HG03097 (cell line): ENCODE results near the gene MROH8.
A peak's percentile ranks its signal among the peaks of the same experiment; 100 is the strongest.

Source experiments
- ATAC-seq: cut with Tn5 transposase; IDR thresholded peaks from one replicate; pipeline ENCODE4 v1.9.1; 2021; ENCODE audit not compliant: unreplicated experiment, low FRiP score

MROH8 gene

DNA sequence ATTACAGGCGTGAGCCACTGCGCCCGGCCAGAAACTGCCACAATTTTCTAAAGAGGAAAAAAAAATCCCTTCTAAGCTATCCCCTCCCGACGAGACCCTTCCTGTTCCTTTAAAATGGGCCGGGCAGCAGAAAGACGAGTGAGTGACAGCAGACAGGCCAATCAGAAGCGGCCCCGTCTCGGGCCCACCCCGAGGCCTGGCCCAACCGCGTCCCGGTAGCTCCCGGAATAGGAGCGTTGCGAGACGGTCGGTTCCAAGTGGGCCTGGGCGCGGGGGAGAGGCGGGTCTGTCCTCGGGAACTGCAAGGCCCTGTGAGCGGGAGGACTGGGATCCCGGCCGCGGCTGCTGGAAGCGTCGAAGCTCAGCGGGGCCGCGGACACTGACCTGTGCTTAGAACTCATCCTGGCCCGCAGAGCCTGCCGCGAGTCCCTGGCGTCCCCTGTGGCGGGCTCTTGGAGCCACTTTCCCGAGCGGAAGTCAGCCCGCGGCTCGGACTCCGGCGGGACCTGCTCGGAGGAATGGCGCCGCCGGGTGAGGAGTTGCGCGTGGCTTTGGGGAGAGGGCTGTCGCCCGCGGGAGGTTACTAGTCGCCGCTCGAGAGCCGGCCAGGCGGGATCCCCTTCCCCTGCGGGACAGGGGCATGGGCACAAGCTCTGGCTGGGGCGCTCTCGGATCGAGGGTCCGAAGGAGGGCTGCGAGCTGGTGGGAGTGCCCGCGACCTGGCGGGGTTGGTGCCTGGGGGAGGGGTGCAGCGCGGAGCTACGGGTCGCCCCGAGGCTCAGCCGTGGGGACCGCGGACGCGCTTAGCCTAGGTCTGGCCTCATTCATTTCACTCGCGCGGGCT is at the start of gene MROH8, which contains the start of gene RPN2:
Gene MROH8, minus strand, starts transcription at position 710 of the 844 bp plus-strand sequence.
Gene RPN2, plus strand, starts transcription at position 492 of the 844 bp plus-strand sequence. Its CDS starts 27 bp downstream, at position 519.
- peak; percentile 83 for ATAC-seq

DNA sequence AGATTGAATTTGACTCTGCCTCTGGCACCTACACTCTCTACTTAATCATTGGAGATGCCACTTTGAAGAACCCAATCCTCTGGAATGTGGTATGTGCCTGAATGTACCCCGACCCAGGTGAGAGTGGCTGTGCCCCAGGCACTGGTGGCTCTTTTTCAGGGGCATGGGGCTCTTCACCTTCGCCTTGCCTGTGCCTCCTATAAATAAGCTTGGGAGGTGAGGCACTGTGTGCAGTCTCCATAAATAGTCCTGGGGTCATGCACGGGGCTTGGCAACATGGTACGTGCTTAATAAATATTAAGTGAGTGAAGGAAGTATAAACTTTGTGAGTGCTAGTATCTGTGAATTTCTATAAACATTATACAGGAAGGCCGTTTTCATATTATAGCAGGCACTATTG is 49.3 kb upstream of the MROH8 start:
- ATAC-seq = no peak

DNA sequence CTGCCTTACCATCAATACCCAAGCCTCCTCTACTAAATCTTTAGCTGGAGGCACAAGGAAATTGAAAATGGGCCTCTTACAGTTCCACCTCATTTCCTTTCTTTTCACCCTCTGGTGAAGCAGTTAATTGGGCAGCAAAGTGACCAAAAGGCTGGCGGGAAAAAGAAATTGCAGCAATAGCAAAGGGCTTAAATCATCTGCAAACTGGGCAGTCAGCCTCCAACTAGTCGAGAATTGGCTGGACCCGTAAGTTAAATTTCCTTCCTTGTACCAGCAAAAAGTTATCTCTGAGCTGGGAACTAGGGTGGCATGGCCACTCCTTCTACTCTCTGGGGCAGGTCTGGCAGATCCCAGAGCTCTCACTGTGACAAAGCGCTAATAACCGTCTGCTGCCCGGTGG is 48.7 kb upstream of the MROH8 start:
- ATAC-seq = no peak

DNA sequence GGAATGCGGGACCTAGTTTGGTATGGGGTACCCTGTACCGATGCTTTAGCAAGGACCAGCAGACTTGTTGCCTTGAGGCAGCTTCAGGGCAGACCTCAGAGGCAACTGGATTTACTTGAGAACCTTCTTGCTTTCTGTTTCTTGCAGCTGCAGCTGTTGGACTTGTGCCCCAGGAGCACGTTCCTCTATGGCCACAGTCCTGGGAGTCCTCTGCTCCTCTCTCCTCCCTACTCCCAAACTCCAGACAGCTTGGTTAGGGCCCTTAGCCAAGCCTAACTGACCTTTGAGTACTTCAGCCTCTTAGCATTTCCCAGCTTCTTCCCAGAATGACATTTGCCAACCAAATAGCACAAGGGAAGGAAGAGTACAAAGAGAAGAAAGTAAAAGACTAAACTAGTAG is 47.5 kb upstream of the MROH8 start:
- no peak for ATAC-seq

DNA sequence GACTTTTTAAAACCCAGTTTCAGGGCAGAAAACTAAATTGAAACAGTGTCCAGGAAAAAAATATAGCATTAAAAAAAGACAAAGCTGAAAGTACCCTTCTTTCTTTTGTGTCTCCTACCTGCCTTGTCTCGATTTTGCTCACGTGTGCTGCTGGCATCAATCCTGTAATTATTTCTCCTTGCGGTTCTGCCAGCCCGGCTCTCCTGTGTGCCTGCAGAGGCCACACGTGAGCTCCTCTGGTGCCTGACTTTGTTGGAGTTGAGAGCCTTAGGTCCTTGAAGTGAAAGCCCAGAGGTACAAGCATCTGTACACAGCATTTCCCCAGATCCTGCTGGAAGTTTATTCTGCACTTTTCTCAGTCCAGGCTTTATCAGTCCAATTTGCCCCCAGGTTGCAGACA is 45.8 kb upstream of the MROH8 start:
- ATAC-seq = no peak

DNA sequence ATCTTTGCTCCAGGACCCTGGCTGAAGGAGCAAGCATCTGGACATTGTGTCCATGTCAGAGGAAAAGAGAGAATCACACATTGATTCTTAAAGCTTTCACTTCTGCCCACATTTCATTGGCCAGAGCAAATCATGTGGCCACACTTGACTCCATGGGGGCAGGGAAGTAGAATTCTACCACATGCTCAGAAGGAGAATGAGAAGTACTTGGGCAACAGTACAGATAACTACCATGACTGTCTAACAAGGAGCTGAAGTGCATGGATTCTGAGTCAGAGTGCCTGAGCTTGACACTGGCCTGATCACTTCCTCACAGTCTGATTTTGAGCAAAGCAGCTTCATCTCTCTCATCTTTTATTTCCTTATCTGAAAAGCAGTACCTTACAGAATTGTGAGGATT is 43.7 kb upstream of the MROH8 start:
- ATAC-seq = no peak

DNA sequence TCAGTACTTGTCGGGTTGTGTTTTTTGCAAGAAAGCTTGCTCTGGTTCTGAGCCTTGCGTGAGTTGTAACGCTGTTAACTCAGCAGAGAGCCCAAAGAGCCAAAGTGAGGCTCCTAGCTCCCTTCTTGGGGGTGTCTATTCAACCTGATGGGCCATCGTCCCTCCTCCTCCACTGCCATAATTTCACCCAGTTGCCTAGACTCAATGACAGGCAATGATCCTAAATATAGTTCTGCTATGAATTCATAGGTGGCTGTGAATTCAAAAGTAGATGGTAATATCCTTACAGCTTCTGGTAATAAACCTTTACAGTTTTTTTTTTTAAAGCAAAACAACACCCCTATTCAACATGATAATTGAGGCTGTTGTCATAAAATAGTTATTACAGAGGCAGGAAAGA is 42.7 kb upstream of the MROH8 start:
- ATAC-seq = no peak

DNA sequence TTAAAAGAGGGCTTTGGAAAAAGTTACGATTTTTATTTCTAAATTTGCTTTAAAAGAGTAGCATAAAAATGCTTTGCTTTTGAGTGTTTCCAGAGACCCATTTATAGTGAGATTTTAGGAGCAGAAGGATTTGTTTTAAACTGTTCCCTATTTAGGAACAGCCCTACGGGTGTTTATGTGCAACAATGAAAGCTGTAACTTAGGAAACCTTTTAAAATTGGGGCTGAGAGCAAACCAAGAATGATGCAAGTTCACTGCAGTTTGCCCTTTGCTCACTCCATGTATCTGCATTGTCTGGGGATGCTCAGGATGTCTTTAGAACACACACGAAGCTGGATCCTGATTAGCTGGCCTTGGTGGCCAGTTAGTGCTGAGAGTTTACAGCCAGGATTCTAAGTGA is 41.4 kb upstream of the MROH8 start:
- no peak for ATAC-seq

DNA sequence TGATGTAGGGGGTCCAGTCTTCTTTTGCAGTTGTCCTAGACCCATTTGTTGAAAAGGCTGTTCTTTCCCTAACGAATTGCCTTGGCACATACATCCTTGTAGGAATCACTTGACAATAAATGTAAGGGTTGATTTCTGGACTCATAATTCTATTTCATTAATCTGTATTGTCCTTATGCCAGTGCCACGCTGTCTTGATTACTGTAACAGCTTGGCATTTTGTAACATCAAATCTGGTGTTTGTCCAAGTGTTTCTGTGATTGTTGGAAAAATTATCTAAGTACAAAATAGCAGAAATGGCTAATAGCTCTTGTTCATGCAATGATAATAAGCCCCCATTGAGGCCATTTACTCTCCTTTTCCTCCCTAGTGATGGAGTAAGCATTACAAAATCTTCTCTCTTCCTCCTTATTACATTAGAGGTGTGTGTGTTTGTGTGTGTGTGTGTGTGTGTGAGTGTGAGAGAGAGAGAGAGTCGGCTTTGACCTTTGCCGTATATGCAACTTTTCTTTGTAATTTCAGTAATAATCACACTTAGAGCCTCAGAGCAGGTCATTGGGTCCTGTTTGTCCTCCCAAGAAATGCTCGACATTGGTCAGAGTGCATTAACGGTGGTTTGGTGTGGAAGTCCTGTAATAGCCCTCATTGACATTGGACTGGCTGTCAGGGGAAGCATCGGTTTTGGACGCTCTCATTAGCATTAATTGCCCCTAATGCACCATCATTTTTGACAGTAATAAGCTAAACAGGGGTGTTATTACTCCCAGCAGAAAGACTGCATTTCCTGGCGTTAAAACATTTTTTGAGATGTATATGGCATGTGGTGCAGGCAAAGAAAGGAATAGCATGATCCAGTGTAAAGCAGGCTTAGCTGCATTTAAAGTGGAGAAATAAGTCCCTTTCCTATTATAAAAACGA is 40.7 kb upstream of the MROH8 start:
- ATAC-seq = no peak

DNA sequence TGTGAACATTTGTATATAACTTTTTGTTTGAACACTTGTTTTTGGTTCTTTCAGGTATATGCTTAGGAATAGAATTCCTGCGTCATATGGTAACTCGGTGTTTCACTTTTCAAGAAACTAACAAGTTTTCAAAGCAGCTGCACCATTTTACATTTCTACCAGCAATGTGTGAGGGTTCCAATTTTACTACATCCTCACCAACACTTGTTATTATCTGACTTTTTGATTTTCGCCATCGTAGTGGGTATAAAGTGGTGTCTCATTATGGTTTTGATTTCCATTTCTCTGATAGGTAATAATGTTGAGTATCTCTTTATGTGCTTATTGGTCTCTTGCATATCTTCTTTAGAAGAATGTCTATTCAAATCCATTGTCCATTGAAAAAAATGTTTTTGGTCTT is 39.6 kb upstream of the MROH8 start:
- ATAC-seq = no peak

DNA sequence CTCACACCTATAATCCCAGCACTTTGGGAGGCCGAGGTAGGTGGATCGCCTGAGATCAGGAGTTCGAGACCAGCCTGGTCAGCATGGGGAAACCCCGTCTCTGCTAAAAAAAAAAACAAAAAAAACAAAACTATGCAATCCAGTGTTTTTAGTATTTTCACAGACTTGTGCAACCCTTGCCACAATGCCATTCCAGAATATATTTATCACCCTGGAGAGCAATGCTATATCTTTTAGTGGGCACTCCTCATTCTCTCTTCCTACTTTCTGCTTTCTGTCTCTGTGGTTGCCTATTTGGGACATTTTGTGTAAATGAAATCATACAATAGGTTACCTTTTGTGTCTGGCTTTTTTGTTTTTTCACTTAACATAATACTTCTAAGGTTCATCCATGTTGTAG is 39.1 kb upstream of the MROH8 start:
- no peak for ATAC-seq

DNA sequence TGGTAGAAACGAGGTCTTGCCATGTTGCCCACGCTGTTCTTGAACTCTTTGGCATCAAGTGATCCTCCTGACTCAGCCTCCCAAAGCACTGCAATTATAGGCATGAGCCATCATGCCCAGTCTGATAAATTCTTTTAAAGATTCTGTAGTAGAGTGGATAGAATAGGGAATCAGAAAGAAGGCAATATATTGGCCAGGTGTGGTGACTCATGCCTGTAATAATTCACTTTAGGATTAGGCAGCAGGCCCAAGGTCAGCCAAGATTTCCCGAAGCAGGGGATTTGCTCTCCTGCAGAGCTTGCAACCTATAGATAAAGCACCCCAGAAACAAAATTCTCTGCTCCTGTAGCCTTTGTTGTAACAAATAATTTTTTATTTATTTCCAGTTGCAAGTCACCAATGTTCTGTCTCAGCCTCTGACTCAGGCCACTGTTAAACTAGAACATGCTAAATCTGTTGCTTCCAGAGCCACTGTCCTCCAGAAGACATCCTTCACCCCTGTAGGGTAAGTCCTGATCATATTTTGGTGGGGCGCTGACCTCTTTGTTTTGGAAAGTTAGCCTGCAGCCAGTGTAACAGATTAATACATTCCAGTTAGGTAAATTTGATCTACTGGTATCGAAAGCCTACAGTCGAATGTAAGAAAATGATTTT is 30.4 kb upstream of the MROH8 start:
- ATAC-seq = no peak

DNA sequence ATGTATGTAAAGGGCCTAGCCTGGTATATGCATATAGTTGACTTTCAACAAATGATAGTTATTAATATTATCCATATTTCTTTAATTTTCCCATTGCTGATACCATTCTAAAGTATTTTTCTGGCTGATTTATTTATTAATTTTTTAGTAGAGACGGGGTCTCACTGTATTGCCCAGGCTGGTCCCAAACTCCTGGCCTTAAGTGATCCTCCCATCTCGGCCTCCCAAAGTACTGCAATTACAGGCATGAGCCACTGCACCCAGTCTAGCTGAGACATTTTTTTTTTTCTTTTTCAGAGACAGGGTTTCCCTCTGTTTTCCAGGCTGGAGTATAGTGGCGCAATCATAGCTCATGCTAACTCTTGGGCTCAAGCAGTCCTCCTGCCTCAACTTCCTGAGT is 29.8 kb upstream of the MROH8 start:
- no peak for ATAC-seq

DNA sequence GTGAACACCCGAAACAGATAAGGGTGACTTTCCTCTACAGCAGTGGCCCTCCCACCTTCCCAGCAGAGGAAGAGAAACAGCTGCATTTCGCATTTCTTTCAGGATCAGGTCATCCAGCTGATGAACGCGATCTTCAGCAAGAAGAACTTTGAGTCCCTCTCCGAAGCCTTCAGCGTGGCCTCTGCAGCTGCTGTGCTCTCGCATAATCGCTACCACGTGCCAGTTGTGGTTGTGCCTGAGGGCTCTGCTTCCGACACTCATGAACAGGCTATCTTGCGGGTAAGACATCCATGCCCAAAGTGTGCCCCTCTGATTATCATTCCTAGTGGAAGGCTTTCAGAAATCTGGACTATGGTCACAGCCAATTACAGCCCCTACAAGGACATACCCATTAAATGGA is 27.8 kb upstream of the MROH8 start:
- no peak for ATAC-seq

DNA sequence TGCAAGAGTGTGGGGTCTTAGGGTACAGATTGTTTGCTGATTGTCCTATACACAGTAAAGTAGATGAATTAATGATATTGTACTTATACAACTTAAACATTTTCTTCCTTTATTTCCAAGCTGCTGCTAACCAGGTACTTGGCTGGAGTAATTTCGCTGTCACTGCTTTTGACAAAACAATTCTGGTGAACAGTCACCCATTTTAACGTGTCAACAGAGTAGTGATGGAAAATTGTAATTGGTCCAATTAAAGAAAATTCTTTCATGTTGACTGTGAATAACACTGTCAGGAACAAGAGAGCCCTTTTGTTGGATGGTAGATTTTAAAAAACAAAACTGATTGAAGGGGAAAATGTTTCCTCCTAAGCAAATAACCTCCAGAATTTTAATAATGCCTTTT is 26.4 kb upstream of the MROH8 start:
- ATAC-seq = no peak

DNA sequence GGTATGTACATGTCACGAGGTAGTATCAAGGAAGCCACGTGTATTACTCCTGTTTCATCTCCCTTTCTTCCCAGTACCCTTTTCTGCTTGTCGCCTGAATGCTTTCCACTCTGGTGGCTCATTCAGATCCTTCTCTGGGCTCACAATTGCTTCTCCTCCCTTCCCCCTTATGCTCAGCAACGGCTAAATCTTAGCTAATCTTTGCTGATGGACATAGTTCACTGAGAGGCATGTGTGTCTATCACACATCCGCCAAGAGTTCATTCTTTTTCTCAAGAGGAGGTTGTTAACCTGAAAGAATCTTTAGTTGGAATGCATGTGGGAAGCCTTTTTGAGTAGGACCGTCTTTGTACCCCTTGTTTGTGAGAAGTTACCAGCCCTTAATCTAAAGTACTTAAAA is 25.8 kb upstream of the MROH8 start:
- ATAC-seq = no peak

DNA sequence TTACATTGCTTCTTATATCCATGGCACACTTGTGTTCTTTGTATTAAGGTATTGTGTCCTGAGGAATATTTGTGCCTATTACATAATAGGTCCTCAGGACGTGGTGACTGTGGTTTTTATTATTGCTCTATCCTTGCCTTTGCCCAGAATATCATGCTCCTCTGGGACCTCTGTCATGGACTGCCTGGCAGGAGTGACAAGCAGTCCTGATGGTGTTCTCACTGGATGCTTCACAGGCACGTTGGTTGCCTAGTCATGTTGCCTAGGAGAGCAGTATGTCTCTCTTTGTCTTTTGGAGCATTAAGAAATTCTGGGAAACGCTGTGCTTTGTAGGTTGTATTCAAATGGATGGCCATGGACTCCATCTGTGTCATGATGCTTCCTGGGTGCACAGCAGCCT is 24.7 kb upstream of the MROH8 start:
- no peak for ATAC-seq

DNA sequence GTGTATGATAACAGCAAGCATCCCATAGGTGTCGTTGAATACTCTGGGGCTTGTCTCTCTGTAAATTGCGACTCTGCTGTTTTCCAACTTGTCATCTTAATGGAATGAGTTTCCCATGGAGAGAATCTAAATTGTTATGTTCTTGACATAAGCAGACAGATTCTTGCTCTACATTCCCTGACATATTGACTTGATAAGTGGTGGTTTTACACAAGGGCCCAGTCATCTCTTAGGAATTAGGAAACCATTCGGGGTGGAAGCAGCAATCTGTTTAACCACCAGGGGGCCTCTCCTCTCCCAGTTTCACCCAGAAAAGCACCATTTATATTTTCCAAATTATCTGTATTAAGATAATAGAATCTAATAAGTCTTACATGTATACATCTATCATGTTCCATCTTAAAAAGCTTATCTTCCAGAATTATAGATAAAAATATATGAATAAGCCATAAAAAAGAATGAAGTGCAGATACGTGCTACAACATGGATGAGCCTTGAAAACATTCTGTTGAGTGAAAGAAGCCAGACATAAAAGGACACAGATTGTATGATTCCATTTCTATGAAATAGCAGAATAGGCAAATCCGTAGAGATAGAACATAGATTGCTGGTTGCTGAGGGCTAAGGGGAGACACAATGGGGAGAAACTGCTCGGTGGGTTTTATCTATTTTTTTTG is 23.1 kb upstream of the MROH8 start:
- no peak for ATAC-seq

DNA sequence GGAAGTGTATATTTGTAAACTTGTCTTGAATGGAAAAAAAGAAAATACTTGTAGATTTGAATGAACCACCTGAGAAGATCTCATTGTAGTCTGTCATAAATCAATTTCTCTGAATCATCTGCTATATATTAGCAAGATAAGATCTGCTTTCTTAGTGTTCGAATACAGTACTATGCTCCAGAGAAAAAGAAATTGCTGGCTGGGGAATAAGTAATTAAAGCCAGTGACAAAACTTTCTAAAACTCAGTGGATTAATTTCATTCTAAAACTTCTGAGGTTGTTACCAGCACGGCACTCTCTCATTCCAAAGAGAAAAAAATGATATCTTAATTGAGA is 22.4 kb upstream of the MROH8 start:
- ATAC-seq = no peak

DNA sequence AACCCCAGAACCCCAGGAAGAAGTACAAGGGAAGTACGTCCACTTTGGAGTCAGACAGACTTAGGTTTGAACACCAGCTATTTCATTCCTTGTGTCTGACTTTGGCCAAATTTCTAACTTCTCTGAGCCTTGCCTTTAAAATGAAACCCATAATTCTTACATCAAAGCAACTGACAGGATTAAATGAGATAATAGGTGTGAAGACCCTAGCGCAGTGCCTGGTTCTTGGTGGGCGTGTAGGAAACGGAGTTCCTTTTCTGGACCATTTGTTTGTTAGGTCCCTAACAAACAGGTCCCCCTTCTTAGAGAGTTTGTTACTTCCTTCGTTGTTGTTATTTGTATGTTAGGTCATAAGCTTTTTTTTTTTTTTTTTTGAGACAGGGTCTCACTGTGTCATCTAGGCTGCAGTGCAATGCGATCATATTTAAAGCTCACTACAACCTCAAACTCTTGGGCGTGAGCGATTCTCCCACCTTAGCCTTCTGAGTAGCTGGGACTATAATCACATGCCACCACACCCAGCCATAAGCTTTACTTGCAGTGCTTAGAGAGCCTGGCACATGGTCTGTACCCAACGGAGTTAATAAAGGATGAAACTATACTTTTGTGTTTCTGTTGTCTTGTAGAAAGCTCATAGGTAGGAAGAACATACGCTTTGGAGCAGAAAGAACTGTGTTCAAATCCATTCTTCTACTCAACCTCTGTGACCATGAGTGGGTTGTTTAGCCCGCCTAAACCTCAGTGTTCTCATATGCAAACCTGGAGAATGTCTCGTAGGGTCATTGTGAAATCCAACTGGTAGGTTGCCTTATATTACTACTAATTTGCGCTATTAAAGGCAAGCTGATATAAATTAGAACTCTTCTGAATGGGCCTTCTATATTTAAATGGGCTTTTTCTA is 21.8 kb upstream of the MROH8 start:
- ATAC-seq = no peak
